GM19035 (cell line): ENCODE data around the gene ETNK2.

Experiments
- ATAC-seq: cut with Tn5 transposase; IDR thresholded peaks from one replicate; pipeline ENCODE4 v1.9.1; 2021; ENCODE audit not compliant: unreplicated experiment

ETNK2 gene

GRCh38 chr1:204178487-204179281 lies 26.8 kb upstream of the ETNK2 start:
- no peak for ATAC-seq

- ATAC-seq = no peak
These were observed 25.3 kb upstream of the ETNK2 start for GRCh38 chr1:204177133-204177532.

GRCh38 chr1:204176049-204176448 lies 24.2 kb upstream of the ETNK2 start:
- ATAC-seq = no peak

GRCh38 chr1:204174958-204175357 lies 23.1 kb upstream of the ETNK2 start:
- ATAC-seq = no peak

GRCh38 chr1:204172404-204173029 lies 20.7 kb upstream of the ETNK2 start:
- no peak for ATAC-seq

GRCh38 chr1:204171751-204172178 lies 19.9 kb upstream of the ETNK2 start:
- no peak for ATAC-seq

GRCh38 chr1:204170494-204171155 lies 18.8 kb upstream of the ETNK2 start:
- ATAC-seq = no peak

- no peak for ATAC-seq
These were observed 18.0 kb upstream of the ETNK2 start for GRCh38 chr1:204169858-204170257.

- ATAC-seq = no peak
These were observed 15.9 kb upstream of the ETNK2 start for GRCh38 chr1:204167730-204168129.

GRCh38 chr1:204166219-204166618 lies 14.4 kb upstream of the ETNK2 start, which contains the start of gene REN:
REN (minus strand) TSS chr1:204166337; CDS start chr1:204166293, 44 bp downstream.
- ATAC-seq = no peak

- no peak for ATAC-seq
These were observed 10.7 kb upstream of the ETNK2 start for GRCh38 chr1:204162494-204163074.

- ATAC-seq = no peak
These were observed 10.0 kb upstream of the ETNK2 start for GRCh38 chr1:204161609-204162493.

GRCh38 chr1:204157962-204158361 lies 6.1 kb upstream of the ETNK2 start:
- ATAC-seq = no peak

- ATAC-seq = no peak
These were observed 4.0 kb upstream of the ETNK2 start for GRCh38 chr1:204155881-204156280.

- ATAC-seq = no peak
These were observed 2.9 kb upstream of the ETNK2 start for GRCh38 chr1:204154568-204155255.

- no peak for ATAC-seq
These were observed 1.8 kb upstream of the ETNK2 start for GRCh38 chr1:204153667-204154066.

- ATAC-seq = no peak
These were observed 633 bp upstream of the ETNK2 start for GRCh38 chr1:204152310-204153044.

- ATAC-seq = no peak
These were observed 917 bp downstream of the ETNK2 start for GRCh38 chr1:204150702-204151551.
